HG03045 (cell line): Measurements from ENCODE around the gene HOXD8.

Experiments used
- ATAC-seq: cut with Tn5 transposase; IDR thresholded peaks from one replicate; pipeline ENCODE4 v1.9.1; 2021; ENCODE audit warnings: mild to moderate bottlenecking, moderate library complexity; ENCODE audit not compliant: unreplicated experiment

HOXD8 gene

DNA sequence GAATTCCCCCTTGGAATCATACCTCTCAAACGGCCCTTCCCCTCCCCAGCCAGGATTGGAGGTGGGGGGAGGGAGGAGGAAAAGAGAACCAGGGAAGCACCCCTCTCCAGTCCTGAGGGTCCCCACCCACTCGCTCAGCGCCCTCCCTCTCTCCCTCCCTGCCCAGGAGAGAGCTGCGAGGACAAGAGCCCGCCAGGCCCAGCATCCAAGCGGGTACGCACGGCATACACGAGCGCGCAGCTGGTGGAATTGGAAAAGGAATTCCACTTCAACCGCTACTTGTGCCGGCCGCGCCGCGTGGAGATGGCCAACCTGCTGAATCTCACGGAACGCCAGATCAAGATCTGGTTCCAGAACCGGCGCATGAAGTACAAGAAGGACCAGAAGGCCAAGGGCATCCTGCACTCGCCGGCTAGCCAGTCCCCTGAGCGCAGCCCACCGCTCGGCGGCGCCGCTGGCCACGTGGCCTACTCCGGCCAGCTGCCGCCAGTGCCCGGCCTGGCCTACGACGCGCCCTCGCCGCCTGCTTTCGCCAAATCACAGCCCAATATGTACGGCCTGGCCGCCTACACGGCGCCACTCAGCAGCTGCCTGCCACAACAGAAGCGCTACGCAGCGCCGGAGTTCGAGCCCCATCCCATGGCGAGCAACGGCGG lies 42.0 kb downstream of the HOXD8 start:
- no peak for ATAC-seq

DNA sequence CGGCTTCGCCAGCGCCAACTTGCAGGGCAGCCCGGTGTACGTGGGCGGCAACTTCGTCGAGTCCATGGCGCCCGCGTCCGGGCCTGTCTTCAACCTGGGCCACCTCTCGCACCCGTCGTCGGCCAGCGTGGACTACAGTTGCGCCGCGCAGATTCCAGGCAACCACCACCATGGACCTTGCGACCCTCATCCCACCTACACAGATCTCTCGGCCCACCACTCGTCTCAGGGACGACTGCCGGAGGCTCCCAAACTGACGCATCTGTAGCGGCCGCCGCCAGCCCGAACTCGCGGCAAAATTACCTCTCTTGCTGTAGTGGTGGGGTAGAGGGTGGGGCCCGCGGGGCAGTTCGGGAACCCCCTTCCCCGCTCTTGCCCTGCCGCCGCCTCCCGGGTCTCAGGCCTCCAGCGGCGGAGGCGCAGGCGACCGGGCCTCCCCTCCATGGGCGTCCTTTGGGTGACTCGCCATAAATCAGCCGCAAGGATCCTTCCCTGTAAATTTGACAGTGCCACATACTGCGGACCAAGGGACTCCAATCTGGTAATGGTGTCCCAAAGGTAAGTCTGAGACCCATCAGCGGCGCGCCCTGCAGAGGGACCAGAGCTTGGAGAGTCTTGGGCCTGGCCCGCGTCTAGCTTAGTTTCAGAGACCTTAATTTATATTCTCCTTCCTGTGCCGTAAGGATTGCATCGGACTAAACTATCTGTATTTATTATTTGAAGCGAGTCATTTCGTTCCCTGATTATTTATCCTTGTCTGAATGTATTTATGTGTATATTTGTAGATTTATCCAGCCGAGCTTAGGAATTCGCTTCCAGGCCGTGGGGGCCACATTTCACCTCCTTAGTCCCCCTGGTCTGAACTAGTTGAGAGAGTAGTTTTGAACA lies 42.7 kb downstream of the HOXD8 start:
- no peak for ATAC-seq

DNA sequence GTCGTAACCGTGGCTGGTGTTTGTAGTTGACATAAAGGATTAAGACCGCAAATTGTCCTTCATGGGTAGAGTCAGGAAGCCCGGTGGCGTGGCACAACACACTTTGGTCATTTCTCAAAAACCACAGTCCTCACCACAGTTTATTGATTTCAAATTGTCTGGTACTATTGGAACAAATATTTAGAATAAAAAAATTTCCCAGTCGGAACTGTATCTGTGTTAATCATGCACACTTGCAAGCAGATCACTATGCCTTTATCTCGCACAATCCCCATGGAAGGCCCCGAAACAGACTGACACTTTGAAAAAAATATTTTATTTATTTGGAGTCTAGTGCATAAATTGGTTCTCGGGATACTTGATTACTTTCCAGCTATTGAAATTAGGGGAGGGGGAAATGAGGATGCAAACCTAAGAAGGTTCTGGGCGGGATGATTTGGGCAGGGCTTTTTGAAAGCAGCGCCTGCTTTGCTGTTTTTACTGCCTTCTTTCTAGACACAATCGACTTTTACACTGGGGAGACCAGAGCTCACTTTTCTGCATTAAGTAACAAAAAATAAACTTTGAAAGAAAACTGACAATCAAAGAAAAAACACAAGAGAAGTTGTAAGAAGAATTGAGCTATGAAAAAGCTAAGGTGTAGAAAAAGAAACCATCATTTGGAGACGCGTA lies 43.5 kb downstream of the HOXD8 start:
- ATAC-seq, result no peak

DNA sequence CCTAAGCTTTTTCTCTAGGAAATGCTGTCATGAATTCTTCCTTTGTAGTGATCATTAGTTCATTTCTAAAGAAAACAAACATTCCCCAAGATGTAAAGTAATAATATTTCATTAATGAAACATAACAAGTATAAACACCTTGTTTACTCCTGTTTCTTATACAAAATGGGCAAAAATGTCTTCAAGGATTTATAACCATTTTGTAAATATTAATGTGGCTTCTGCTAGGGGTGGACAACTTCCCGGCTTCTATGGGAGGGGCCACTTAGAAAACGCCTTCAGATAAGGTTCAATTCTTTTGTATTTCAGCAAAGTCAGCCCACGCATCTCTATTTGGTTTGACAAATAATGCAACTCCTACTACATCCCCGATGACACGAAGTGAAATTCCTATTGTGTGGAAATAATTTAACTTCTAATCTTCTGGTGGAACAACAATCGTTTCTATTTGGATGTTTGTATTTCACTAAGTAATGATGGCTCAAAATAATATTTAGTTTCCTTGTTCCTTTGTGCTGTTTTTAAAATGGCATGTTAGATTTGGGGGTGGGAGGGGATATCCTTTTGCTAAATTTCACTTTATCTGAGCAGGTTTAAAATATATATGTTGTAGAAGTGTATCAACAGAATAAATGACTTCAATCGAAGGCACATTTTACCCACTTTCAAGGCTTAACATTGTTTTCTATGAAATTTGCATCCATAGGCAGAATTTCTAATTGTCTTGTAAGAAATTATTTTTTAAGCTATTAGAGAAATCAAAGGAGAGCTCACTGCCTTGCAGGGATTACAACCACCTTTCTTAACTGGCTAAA lies 44.3 kb downstream of the HOXD8 start:
- ATAC-seq, result no peak

DNA sequence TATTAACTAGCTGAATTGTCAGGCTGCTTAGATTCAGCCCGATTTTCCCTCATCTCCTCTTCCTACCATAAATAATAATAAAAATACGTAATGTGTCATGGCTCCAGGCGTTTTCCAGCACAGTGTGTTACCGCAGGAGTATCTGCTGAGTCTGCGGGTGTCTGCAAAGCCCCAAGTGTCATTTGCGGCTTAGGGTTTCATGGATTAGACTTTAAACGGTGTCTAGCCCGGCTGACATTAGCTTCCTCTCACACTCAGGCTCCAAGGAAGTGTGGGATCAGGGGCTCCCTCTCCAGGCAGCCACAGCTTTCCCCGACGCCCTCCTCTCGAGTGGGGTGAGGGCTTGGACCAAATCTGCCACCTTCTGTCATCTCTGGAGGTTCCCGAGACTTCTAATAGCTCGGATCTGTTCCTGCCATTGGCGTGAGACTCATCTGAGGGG lies 44.9 kb downstream of the HOXD8 start:
- ATAC-seq, result no peak

DNA sequence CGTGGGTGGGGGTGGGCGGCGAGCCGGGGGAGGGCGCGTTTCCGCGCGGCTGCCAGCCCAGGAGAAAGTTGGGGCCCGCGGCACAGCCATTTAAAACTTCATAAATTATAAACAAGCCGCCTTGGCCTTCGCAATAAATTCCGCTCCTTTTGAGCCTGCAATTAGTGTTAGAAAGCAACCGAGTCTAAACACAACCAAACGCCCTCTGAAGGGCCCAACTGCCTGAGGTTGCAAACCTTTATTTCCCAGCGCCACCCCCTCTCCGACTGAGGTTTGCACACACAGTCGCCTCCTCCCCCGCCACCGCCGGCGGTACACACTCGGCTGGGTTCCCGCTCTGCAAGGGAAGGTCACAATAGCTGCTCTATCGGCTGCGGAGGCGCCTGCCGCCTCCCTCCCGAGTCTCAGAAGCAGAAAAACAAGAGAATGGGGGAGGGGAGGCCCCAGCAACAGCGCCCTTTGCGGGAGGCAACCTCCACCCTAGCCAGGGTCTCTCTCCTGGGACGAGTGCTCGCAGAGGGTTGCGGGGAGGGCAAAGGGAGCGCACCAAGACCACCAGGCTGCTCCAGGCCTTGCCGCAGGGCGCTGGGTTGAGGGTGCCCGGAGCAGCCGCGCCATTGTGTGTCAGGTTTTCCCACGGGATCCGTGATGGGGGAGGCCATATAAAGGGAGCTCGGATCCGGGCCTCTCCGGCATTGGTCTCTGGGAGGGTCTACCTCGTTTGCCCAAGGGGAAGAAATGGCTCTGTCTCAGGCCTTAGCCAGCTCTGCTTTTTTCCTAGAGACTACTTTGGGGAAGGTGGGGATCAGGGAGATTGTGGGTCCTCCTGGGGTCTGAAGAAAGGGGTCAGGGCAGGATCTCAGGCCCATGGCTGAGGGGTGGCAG lies 45.6 kb downstream of the HOXD8 start:
- no peak for ATAC-seq

DNA sequence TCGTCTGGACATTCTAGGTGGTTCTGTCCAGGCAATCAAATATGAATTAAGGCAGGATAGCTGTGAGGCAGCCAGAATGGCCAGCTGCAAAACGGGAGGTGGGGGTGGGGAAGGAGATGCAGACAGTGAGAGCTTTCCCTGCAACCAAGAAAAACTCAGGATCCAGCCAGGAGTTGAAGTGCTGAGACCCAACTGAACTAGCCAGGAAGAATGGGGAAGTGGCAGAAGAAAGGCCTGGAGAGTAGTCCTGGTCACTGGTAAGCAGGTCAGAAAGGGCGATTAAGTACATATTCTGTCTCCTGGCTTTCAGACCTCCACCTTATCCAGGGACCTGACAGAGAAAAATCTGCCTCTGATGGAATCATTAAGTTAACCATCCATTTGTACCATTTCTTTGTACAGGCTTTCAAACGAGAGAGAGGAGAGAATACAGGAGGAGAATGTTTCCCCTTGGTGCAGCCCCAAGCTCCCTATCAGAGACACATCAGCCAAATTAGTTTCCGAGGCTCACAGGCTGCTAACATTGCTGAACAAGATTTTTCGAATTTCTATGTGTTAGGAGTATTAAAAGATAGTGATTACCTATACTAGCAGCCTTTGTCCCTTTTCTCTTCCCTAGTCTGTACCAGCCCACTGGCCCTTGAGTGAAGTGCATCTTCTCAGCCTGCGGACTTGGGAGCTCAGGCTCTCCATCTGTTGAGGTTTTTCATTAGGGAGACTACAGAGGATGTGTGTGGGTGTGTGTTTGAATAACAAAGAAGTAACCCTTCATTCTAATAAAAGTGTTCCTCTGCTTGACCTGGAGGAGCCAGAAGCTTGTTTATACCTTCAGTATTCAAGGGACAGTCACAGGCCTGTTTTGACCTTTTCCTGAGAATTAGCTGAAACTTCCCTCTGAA lies 46.5 kb downstream of the HOXD8 start:
- no peak for ATAC-seq

DNA sequence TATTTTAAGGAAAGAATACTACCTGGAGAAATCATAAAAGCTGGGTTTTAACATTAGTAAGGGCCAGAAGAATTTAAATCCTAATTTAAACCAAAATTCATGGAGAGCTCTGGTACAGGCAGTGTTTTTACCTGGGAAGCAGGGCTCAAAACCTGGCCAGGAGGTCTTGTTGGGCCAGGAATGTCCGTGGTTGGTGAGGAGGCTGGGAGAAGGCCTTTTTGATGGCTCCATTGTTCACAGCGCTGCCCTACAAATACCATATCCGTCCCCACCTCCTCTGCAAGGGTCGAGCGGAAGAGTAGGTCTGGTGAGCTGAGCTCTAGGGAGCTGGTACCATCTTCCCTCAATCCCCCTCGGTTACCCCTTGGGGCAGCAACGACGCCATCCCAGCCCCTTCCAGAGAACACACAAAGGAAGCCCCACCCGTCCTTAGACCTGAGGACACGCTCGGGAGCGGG lies 48.1 kb downstream of the HOXD8 start:
- no peak for ATAC-seq

DNA sequence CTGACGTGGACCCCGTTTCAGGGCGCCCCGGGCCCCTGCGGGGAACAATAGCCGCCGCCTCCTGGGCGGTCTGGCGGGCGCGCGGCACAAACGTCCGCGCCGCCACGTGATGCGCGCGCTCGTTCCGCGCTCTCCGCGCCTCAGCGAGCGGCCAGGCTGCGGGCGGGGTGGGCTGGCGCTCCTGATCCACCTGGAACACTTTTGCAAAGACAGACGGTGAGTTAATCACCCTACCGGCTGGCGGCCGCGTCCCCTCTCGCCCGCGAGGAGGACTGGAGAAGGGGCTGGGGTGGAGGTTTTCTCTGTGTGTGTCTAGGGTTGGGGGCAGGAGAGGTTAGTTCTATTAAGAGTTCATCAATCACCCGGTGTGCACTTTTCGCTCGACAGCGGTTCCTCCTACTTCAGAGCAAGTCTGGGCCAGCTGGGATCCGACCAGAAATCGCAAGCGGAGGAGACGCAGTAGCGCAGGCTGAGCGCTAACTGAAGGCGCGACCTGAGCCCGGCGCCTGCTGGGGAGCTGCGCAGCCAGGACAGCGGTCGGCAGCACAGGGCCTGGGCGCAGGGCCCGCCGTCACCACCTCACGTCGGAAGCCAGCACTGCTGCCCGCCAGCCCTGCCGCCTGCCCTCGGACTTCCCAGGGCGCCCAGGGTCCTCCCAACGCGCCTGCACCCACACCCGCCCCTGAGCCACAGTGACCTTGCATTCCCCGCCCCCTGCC lies 48.7 kb downstream of the HOXD8 start:
- ATAC-seq, result no peak

DNA sequence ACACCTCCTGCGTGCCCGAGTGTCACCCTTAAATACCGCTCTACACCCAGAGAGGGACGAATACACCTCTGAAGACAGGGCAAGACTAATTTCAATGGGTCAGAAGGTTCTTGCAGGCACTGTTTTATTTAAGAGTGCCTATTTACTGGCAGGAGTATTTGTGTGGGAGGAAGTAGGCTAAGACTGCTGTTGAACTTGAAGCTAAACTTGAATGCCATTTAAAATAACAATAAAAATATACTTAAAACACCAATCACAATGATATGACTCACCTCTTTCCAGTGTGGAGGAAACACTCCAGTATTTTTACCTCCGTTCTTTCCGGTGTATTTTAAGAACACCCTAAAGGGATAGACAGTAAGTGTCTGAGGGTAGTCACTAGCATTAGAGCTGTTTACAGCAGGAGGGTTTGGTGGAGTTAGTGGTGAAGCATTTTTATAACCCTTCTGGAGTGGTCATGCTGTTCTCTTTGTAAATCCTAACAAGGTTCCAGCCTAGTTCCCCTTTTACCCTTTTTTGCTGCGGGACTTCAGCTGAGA lies 49.3 kb downstream of the HOXD8 start:
- no peak for ATAC-seq

DNA sequence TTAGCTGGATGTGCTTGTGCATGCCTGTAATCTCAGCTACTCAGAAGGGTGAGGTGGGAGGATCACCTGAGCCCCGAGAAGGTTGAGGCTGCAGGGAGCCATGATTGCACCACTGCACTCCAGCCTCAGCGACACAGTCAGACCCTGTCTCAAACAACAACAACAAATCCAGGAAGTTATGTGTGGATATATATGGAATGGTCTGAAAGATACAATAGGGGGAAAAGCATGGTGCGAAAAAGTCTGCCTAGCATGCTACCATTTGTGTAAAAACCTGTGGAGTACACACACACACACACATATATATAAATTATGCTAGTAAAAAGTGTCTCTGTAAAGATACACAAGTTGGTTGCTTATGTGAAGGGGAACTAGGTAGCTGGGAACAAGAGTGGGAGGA lies 52.0 kb downstream of the HOXD8 start:
- ATAC-seq, result no peak
